Activated CD4-positive, alpha-beta T cell treated with anti-CD3 and anti-CD28 coated beads, Interleukin-2, amount 10 ng/mL, durations not matched to agents 24 days and 14 days (primary cell): ENCODE data around the gene EPB41. TPM values are rescaled to one million over a fixed set of nuclear protein-coding genes. Genes with fewer than 3 reads are reported as not detected.

Experiments
- DNase-seq: peaks from one replicate; pipeline ENCODE4 v3.0.0; 2022
- H3K27ac Mint-ChIP-seq: one replicate; pipeline ENCODE4 v1.8.0; 2022; ENCODE audit warnings: mild to moderate bottlenecking, mixed read lengths
- H3K27me3 Mint-ChIP-seq: one replicate; pipeline ENCODE4 v1.8.0; 2022; ENCODE audit warnings: mixed read lengths
- H3K36me3 Mint-ChIP-seq: one replicate; pipeline ENCODE4 v1.8.0; 2022; ENCODE audit warnings: low read depth, mild to moderate bottlenecking, mixed read lengths
- H3K4me1 Mint-ChIP-seq: one replicate; pipeline ENCODE4 v1.8.0; 2021; ENCODE audit warnings: mixed read lengths
- H3K4me3 Mint-ChIP-seq: one replicate; pipeline ENCODE4 v1.8.0; 2022; ENCODE audit warnings: mild to moderate bottlenecking, moderate library complexity, mixed read lengths
- H3K9me3 Mint-ChIP-seq: one replicate; pipeline ENCODE4 v1.8.0; 2021; ENCODE audit warnings: mixed read lengths
- intact Hi-C: fragments of 100-400 bp; cut with micrococcal nuclease; formaldehyde crosslinking; loops from one replicate; pipeline ENCODE4 v1.15.1; 2023
- total RNA-seq: library from RNA; stranded (reverse); gene quantifications from 2 replicates; pipeline ENCODE4 v1.2.3, GENCODE V29; 2022

Gene EPB41
- total RNA-seq, 1 donor from 2014 or later: 79.7 TPM

GRCh38 chr1:29112705-29113412 lies 198.5 kb downstream of the EPB41 start:
- peaks cover 38% of the 10 kb centered on the region for H3K36me3 Mint-ChIP-seq
- H3K9me3 Mint-ChIP-seq: no peaks in the 10 kb centered on the region
- peaks cover 5% of the 10 kb centered on the region for H3K4me1 Mint-ChIP-seq
- H3K4me3 Mint-ChIP-seq: no peak overlapping the region
- H3K27me3 Mint-ChIP-seq: no peaks in the 10 kb centered on the region
- intact Hi-C loops: no loop called here
- H3K27ac Mint-ChIP-seq: no peak overlapping the region
- no peak for DNase-seq

DNA sequence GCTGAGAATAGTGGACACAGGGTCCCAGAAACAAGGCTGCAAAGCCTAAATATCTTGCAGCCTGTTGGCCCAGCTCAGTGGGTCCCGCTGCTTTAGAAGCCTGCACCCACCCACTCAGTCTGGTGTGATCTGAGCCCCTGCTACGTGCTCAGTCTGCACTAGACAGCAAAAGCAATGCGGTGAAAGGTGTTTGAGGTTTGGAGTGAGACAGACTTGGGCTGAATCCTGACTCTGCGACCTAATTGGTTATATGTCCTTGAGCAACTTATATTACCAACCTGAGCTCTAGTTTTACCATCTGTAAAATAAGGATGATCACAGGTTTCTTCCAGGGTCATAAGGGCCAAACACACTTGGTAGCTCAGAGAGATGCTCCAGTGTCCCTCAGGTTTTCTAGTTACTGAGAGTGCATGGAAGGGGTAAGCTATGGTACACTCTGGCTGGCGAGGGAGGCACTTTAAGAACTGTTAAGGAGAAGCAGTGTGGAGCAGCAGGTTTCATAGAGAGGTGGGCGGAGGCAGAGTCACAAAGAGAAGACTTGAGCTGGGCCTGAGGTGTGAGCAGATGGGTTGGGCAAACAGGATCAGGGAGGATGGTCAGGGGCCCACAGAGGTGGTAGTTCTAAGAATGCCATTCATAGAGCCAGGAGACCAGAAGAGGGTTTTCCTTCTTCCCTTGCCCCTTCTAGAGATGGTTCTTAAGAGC lies 199.2 kb downstream of the EPB41 start:
- H3K27ac Mint-ChIP-seq: peak overlapping the region; percentile 6
- no peak for DNase-seq
- no peaks in the 10 kb centered on the region for H3K27me3 Mint-ChIP-seq
- peaks cover 5% of the 10 kb centered on the region for H3K4me1 Mint-ChIP-seq
- intact Hi-C loops: no loop called here
- no peaks in the 10 kb centered on the region for H3K9me3 Mint-ChIP-seq
- H3K36me3 Mint-ChIP-seq: peaks cover 41% of the 10 kb centered on the region
- no peak overlapping the region for H3K4me3 Mint-ChIP-seq

DNA sequence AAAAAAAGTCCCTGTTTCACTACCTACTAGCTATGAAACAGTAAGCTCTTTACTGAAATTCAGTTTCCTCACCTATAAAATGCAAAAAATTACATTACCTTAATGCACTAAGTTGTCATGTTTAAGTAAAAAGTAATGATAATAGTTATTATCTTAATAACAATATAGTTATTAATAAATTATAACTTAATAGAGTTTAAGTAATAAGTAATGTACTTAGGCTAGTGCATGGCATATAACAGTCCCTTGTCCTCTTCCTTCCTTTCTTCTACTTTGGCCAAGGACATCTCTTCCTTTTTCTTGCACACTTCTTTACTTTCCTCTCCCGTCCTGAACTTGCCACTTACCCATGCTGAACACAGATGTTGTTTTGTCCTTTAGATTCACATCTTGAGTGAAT lies 200.3 kb downstream of the EPB41 start:
- Mint-ChIP-seq H3K4me1 (peaks cover 5% of the 10 kb centered on the region), H3K9me3 (no peaks in the 10 kb centered on the region), H3K27me3 (no peaks in the 10 kb centered on the region), H3K4me3 (no peak overlapping the region), H3K36me3 (peaks cover 42% of the 10 kb centered on the region), H3K27ac (no peak overlapping the region)
- DNase-seq: no peak
- intact Hi-C loops: no loop called here

DNA sequence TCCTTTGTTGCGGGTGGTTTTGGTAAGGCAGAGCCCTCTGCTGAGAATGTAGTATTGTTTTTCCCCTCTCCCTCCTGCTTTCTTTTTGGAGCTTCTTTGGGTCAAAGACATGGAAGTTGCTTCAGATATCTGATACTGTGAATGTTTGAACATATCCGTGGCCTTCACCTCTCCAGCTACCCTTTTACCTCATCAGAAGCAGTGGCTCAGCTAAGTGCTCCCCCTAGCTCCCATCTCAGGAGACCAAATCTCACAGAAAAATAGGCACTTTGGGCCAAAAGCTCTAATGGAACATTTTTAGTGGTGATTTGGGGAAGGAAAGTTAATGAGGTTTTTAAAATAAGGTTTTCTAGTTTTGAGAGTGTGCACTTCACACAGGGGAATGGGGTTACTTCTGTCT lies 203.0 kb downstream of the EPB41 start:
- H3K4me1 Mint-ChIP-seq: peaks cover 5% of the 10 kb centered on the region
- peaks cover 36% of the 10 kb centered on the region for H3K36me3 Mint-ChIP-seq
- peaks cover 2% of the 10 kb centered on the region for H3K27me3 Mint-ChIP-seq
- H3K4me3 Mint-ChIP-seq: no peak overlapping the region
- intact Hi-C loops: no loop called here
- H3K27ac Mint-ChIP-seq: no peak overlapping the region
- no peaks in the 10 kb centered on the region for H3K9me3 Mint-ChIP-seq
- DNase-seq: no peak

GRCh38 chr1:29119121-29119929 lies 205.0 kb downstream of the EPB41 start:
- Mint-ChIP-seq H3K4me3 (no peak overlapping the region), H3K27me3 (peaks cover 4% of the 10 kb centered on the region), H3K36me3 (peaks cover 30% of the 10 kb centered on the region), H3K9me3 (no peaks in the 10 kb centered on the region), H3K27ac (no peak overlapping the region), H3K4me1 (peaks cover 1% of the 10 kb centered on the region)
- no peak for DNase-seq
- intact Hi-C loops: no loop called here

DNA sequence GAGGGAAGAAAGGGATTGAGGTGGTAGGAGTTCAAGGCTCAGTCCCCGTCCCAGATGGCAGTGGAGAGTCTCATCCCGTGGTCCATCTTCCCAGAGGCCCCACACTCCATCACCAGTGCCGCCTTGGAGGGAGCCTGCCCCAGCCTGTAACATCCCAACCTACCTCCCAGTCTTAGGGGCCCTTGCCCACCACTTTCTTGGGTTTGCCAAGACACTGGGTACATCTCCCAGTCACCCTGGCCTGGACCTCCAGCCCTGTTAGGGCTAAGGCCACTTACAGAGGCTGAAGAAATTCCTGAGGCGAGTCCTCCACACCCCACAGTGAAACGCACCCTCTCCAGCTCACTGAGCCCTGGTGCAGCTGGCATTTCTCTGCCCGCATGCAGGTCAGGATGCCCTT lies 206.0 kb downstream of the EPB41 start:
- intact Hi-C loops: loop anchor here (2.0 to 10.0 kb wide), 3 partner anchors 56 to 236 kb away; no protein-coding TSS in a partner anchor

DNA sequence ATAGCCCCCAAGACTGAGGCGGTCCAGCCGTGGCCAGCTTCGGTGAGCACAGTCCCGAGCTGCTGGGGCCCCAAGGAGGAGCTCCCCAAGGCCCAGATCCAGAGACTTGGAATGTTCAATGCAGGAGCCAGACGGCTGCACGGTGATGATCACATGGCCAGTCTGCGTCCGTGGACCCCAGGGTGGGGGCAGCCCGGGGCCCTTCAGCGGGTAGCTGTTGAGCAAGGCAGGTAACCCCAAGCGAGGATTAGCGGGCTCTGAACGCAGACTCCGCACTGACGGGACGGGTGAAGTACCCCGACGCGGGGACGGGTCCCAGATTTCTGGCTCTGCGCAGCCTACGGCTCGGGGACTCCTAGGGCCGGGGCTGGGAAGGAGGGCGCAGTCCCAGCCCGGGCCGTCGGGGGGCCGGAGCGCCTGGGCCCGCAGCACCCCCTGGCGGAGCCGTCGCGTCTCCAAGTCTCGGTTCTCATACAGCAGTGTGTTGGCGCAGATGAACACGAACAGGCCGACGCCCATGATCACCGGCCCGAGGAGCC lies 206.6 kb downstream of the EPB41 start:
- H3K27ac Mint-ChIP-seq: no peak overlapping the region
- H3K4me1 Mint-ChIP-seq: peaks cover 8% of the 10 kb centered on the region
- H3K9me3 Mint-ChIP-seq: no peaks in the 10 kb centered on the region
- intact Hi-C loops: loop anchor here (2.0 to 10.0 kb wide), 3 partner anchors 56 to 236 kb away; no protein-coding TSS in a partner anchor
- no peak overlapping the region for H3K4me3 Mint-ChIP-seq
- H3K27me3 Mint-ChIP-seq: peaks cover 15% of the 10 kb centered on the region
- peak; percentile 91 for DNase-seq
- peaks cover 25% of the 10 kb centered on the region for H3K36me3 Mint-ChIP-seq

More for the DNA sequence above, 206.0 kb downstream of the EPB41 start:
- no peak overlapping the region for H3K4me3 Mint-ChIP-seq
- H3K27me3 Mint-ChIP-seq: peaks cover 8% of the 10 kb centered on the region
- H3K9me3 Mint-ChIP-seq: no peaks in the 10 kb centered on the region
- H3K27ac Mint-ChIP-seq: no peak overlapping the region
- H3K4me1 Mint-ChIP-seq: peaks cover 3% of the 10 kb centered on the region
- no peak for DNase-seq
- peaks cover 27% of the 10 kb centered on the region for H3K36me3 Mint-ChIP-seq

DNA sequence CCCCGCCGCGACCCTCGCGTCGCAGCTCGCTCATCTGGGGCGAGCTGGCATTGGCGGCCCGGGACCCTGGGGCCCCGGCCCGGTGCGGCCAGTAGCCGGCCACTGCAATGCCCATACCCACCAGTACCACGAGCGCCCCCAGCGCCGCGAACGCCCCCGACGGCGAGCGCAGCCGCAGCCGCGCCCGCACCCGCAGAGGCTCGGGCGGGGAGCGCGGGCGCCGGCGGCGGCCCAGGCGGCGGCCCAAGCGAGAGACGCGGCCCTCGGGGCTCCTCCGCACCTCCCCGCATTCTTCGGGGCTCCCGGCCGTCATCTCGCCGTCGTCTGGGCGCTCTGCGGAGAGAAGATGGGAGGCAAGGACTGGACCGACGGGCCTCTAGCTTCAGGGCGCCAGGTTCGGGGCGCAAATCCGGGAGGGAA lies 207.2 kb downstream of the EPB41 start:
- Mint-ChIP-seq H3K4me3 (peak overlapping the region; percentile 30), H3K4me1 (peaks cover 8% of the 10 kb centered on the region), H3K27ac (no peak overlapping the region), H3K27me3 (peaks cover 17% of the 10 kb centered on the region), H3K9me3 (no peaks in the 10 kb centered on the region), H3K36me3 (peaks cover 22% of the 10 kb centered on the region)
- intact Hi-C loops: loop anchor here (2.0 to 10.0 kb wide), 3 partner anchors 57 to 237 kb away; no protein-coding TSS in a partner anchor
- no peak for DNase-seq

DNA sequence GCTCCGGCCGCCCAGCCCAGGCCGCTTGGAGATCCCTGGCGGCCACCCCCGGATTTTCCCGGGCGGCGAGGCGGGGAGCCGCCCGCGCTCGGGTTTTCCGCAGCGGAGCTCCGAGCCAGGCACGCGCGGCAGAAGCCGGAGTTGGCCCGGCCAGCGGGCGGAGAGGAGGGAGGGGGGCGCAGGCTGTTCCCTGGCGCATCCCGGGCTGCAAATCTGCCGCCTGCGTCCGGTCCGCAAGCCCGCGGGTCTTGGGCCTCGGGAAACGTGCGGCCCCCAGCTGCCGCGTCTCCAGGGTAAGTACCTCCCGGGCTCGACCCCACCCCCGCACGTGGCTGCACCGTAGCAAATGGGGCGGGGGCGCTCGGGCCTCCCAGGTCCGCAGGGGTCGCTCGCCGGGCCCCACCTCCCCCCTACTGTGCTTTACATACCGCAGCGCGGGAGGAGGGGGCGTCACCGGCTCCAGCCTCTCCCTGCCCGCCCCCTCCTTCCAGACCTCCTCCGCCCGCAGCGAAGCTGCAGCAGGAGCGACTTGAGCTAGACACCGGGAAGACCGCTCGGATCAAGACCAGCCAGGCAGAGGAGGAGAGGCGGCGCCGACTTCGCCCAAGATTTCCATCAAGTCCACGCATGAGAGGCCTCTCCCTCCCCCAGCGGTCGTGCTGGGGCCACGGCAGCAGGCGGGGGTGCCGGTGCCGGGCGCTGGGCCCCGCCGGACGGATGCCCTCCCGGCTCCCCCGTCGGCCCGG lies 207.7 kb downstream of the EPB41 start:
- Mint-ChIP-seq H3K27ac (no peak overlapping the region), H3K4me3 (peak overlapping the region; percentile 30), H3K27me3 (peaks cover 17% of the 10 kb centered on the region), H3K9me3 (no peaks in the 10 kb centered on the region), H3K4me1 (peaks cover 8% of the 10 kb centered on the region), H3K36me3 (peaks cover 20% of the 10 kb centered on the region)
- peak; percentile 64 for DNase-seq
- intact Hi-C loops: loop anchor here (2.0 to 10.0 kb wide), 3 partner anchors 57 to 237 kb away; no protein-coding TSS in a partner anchor

GRCh38 chr1:29122682-29123052 lies 208.3 kb downstream of the EPB41 start:
- Mint-ChIP-seq H3K4me3 (peak overlapping the region; percentile 69), H3K4me1 (peaks cover 6% of the 10 kb centered on the region), H3K36me3 (peaks cover 14% of the 10 kb centered on the region), H3K27ac (no peak overlapping the region), H3K9me3 (no peaks in the 10 kb centered on the region), H3K27me3 (peaks cover 17% of the 10 kb centered on the region)
- intact Hi-C loops: loop anchor here (5.0 to 10.0 kb wide), 2 partner anchors 58 to 80 kb away; no protein-coding TSS in a partner anchor
- no peak for DNase-seq

GRCh38 chr1:29123053-29123886 lies 208.9 kb downstream of the EPB41 start:
- intact Hi-C loops: loop anchor here (5.0 to 10.0 kb wide), 2 partner anchors 58 to 79 kb away; no protein-coding TSS in a partner anchor
- Mint-ChIP-seq H3K4me1 (peaks cover 6% of the 10 kb centered on the region), H3K27ac (no peak overlapping the region), H3K4me3 (peak overlapping the region; percentile 69), H3K9me3 (no peaks in the 10 kb centered on the region), H3K36me3 (peaks cover 11% of the 10 kb centered on the region), H3K27me3 (peaks cover 17% of the 10 kb centered on the region)
- peak; percentile 75 for DNase-seq

DNA sequence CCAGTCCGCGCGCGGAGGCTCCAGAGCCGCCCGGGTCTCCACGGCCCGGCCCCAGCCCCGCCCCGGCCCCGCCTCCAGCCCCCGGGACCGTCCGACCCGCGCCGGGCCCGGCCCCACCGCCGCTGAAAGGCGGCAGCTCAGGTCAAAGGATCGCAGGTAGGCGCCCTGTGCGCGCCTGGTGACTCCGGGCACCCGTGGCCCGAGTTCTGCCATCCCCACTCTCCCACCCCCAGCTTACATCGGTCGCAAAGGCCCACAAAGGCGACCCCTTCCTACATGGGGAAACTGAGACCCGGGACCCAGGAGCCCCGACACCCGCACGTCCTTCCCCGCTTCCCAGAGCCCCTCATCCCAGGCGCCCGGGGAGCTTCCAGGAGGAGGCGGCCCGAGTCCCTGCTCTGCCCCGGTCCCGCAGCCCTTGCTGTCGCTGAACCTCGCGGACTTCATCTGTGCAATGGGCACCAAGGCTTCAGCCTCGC lies 209.6 kb downstream of the EPB41 start, which contains the start of gene TMEM200B:
TMEM200B (minus strand) TSS at position 17 of the 479 bp plus-strand sequence. CDS start 2,075 bp downstream, outside the sequence.
- peaks cover 5% of the 10 kb centered on the region for H3K36me3 Mint-ChIP-seq
- intact Hi-C loops: loop anchor here (1.0 to 10.0 kb wide), 3 partner anchors 57 to 78 kb away; partner anchors contain the start of gene SRSF4
- peak within 1 kb of the TSS; percentile 82 for H3K4me3 Mint-ChIP-seq
- no peaks in the 10 kb centered on the region for H3K9me3 Mint-ChIP-seq
- no peak for DNase-seq
- peaks cover 17% of the 10 kb centered on the region for H3K27me3 Mint-ChIP-seq
- peaks cover 6% of the 10 kb centered on the region for H3K4me1 Mint-ChIP-seq
- H3K27ac Mint-ChIP-seq: peak within 1 kb of the TSS; percentile 29
